Measurements from ENCODE around the gene P2RY2. TPM values are rescaled to one million over a fixed set of nuclear protein-coding genes. Genes with fewer than 3 reads are reported as not detected.

P2RY2 gene
- polyA plus RNA-seq, 2 of the 4 experiments (the other 2 are of a cell fraction) = 3.7 to 6.4 TPM

DNA sequence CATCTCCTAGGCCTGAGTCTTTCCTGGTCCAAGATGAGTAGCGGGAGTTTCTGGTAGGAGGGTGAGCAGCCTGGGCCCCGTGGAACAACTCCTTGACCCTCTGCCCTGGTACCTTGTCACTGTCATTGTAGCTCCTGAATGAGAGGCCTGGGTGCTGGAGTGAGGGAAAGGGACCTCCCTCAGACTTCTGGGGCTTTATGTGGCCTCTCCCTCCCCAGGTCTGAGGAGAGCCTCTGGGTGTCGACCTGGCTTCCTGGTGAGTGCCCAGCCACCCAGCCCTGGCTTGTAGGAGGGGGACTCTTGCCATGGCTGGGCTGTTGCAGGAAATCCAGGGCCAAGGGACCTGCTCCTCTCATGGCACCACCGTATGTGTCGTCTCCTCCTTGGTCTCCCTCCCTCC is 3.9 kb downstream of the P2RY2 start:
- no peak for ATAC-seq
- Histone ChIP-seq H3K4me3 (no peak overlapping the region), H3K4me2 (no peak overlapping the region), H3K9me3 (no peaks in the 10 kb centered on the region), H3K4me1 (peaks cover 15% of the 10 kb centered on the region), H3K27ac (no peak overlapping the region)
- no peak for DNase-seq (ENCODE audit: low read depth in 1 of 2, low spot score in 1 of 2)
- FAIRE-seq = no peak
- ChIA-PET POLR2A (no interaction called here), CTCF (interaction anchor here (0.6 to 4.0 kb wide), 5 partner anchors 9 to 114 kb away, joined by 3 to 39 read pairs (median 4); no protein-coding TSS in a partner anchor)
- 92% methylated on average over 4 of the region's 5 CpGs for WGBS (ENCODE audit: missing lambda C conversion rate)
- no peak for TF ChIP-seq EP300 (IDR thresholded peaks at IDR 0.05)
- no peak for TF ChIP-seq MYC (IDR thresholded peaks at IDR 0.05; ENCODE audit: borderline replicate concordance, low read length)

DNA sequence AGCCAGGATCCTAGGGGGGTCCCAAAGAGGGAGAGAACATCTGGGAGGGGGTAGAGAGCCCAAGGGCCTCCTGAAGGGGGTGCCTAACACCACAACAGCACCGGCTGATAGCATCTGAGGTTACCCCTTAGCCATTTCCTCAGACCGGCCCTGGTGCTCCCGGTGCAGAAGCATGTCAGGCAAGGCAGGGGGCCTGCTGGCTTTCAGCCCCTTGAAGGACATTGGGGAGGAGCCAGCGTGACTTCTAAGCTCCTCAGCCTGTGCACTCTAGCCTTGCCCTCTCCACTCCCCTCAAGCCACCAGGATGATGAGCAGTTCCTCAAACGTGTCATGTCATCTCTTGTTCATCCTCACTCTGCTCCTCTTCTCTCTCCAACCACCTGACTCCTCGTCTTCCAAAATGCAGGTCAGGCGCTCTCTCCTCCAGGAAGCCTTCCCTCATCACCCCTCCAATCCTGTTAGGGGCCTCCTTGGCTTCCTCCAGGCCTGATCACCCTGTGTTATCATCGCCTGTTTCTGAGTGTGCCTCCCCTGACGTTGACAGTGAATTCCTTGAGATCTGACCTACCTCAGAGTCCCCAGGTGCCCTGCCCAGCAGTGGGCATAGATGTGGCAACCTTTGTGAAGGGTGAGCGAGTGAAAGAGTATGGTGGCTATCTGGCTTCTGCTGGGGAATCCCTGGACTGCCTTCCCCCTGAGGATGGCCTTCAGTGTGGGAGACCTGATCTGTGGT is 6.1 kb downstream of the P2RY2 start:
- no peak for FAIRE-seq
- peaks cover 2% of the 10 kb centered on the region; the same call in 2 of the 3 replicates for H3K4me1 ChIP-seq

GRCh38 chr11:73225001-73225686 is 7.1 kb downstream of the P2RY2 start:
- FAIRE-seq (no peak), DNase-seq (ENCODE audit: low read depth in 1 of 2, low spot score in 1 of 2) (no peak), ATAC-seq (no peak)
- Histone ChIP-seq H3K4me1 (no peaks in the 10 kb centered on the region), H3K4me3 (no peak overlapping the region), H3K9me3 (no peaks in the 10 kb centered on the region), H3K27ac (no peak overlapping the region), H3K4me2 (no peak overlapping the region)
- WGBS (ENCODE audit: missing lambda C conversion rate) = 59% methylated on average over 3 of the region's 3 CpGs
- TF ChIP-seq SMC3 (IDR thresholded peaks at IDR 0.05) (no peak), FOSL2 (IDR thresholded peaks at IDR 0.05) (no peak), FOSL2 (CRISPR knock-in tag; IDR thresholded peaks at IDR 0.05) (no peak)
- POLR2A ChIA-PET = no interaction called here
- CTCF ChIA-PET = interaction anchor here (0.8 to 9.5 kb wide), 6 partner anchors 12 to 64 kb away, joined by 3 to 45 read pairs (median 4); no protein-coding TSS in a partner anchor

More for the DNA sequence above, 6.1 kb downstream of the P2RY2 start:
- Histone ChIP-seq H3K4me3 (no peak overlapping the region), H3K9me3 (no peaks in the 10 kb centered on the region), H3K27ac (no peak overlapping the region), H3K4me2 (no peak overlapping the region)
- ATAC-seq (no peak), DNase-seq (ENCODE audit: low read depth in 1 of 2, low spot score in 1 of 2) (no peak)
- ChIA-PET CTCF (interaction anchor here (1.2 to 9.5 kb wide), 3 partner anchors 17 to 63 kb away, joined by 3 to 45 read pairs (median 3); no protein-coding TSS in a partner anchor), POLR2A (no interaction called here)
- WGBS (ENCODE audit: missing lambda C conversion rate) = 79% methylated on average over 10 of the region's 10 CpGs
- no peak for TF ChIP-seq HOXB13 (CRISPR knock-in tag; IDR thresholded peaks at IDR 0.05; ENCODE audit: low read depth)

DNA sequence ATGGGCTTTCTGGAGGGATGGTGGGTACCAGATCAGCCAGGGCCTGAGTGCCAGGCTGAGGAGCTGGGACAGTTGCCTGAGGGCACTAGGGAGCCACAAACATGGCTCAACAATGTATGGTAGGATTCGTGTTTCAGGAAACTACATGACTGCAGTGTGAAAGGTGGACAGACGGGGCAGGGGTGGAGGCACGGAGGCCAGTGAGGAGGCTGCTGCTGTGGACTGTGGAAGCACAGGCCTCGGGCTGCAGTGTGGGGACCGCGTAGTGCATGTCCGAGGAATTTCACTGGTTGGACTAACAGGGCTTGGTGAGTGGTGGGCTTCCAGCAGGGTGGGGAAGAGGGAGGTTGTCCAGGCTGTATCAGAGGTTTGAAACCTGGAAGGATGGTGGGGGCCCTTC is 7.8 kb downstream of the P2RY2 start:
- 85% methylated on average over 7 of the region's 7 CpGs for WGBS (ENCODE audit: missing lambda C conversion rate)
- ATAC-seq (no peak), FAIRE-seq (no peak), DNase-seq (ENCODE audit: low read depth in 1 of 2, low spot score in 1 of 2) (no peak)
- ChIA-PET POLR2A (no interaction called here), CTCF (interaction anchor here (0.8 to 9.5 kb wide), 5 partner anchors 11 to 63 kb away, joined by 4 to 45 read pairs (median 4); no protein-coding TSS in a partner anchor)
- H3K4me1 ChIP-seq = no peaks in the 10 kb centered on the region
- no peaks in the 10 kb centered on the region for H3K9me3 ChIP-seq
- H3K27ac ChIP-seq = no peak overlapping the region
- TF ChIP-seq BHLHE40 (IDR thresholded peaks at IDR 0.05; ENCODE audit: low read depth, low read length) = no peak
- TF ChIP-seq CHD2 (IDR thresholded peaks at IDR 0.05; ENCODE audit: low read length, partially characterized antibody) = no peak
- TF ChIP-seq ZC3H11A (IDR thresholded peaks at IDR 0.05) = no peak
- TF ChIP-seq ZFP36 (IDR thresholded peaks at IDR 0.05; ENCODE audit: borderline replicate concordance, partially characterized antibody) = no peak
- no peak for TF ChIP-seq RARB (CRISPR knock-in tag; IDR thresholded peaks at IDR 0.05)
- no peak for TF ChIP-seq RNF2 (IDR thresholded peaks at IDR 0.05; ENCODE audit: borderline replicate concordance, low read depth)
- TF ChIP-seq SREBF2 (IDR thresholded peaks at IDR 0.05) = no peak
- no peak for TF ChIP-seq ELK1 (IDR thresholded peaks at IDR 0.05; ENCODE audit: low read depth, low read length)
- no peak for TF ChIP-seq CEBPB (IDR thresholded peaks at IDR 0.05)
- no peak for TF ChIP-seq MAX (IDR thresholded peaks at IDR 0.05)
- no peak for TF ChIP-seq KDM5A (IDR thresholded peaks at IDR 0.05)
- TF ChIP-seq CHD4 (IDR thresholded peaks at IDR 0.05; ENCODE audit: borderline replicate concordance) = no peak
- no peak for TF ChIP-seq TP53 (CRISPR knock-in tag; IDR thresholded peaks at IDR 0.05)
- TF ChIP-seq TFCP2L1 (CRISPR knock-in tag; IDR thresholded peaks at IDR 0.05) = no peak
- TF ChIP-seq, protein P1, sequence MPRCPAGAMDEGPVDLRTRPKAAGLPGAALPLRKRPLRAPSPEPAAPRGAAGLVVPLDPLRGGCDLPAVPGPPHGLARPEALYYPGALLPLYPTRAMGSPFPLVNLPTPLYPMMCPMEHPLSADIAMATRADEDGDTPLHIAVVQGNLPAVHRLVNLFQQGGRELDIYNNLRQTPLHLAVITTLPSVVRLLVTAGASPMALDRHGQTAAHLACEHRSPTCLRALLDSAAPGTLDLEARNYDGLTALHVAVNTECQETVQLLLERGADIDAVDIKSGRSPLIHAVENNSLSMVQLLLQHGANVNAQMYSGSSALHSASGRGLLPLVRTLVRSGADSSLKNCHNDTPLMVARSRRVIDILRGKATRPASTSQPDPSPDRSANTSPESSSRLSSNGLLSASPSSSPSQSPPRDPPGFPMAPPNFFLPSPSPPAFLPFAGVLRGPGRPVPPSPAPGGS (IDR thresholded peaks at IDR 0.05) = no peak
- TF ChIP-seq FOSL2 (IDR thresholded peaks at IDR 0.05) = no peak
- no peak for TF ChIP-seq FOSL2 (CRISPR knock-in tag; IDR thresholded peaks at IDR 0.05)
- H3K4me3 ChIP-seq = no peak overlapping the region
- no peak overlapping the region for H3K4me2 ChIP-seq

All from A549 (cell line).